HepG2 (cell line): ENCODE measurements around the gene PRKCB. TPM values are rescaled to one million over a fixed set of nuclear protein-coding genes. Genes with fewer than 3 reads are reported as not detected.

Source experiments
- ATAC-seq: fragments of 200-7000 bp; cut with Tn5 transposase; 3 replicates; pipeline ENCODE4 v1.9.1; 2020; ENCODE audit warnings: mild to moderate bottlenecking, moderate library complexity
- BruUV-seq: library from RNA; stranded (reverse); fragments of 400-500 nt; replicated peaks from 2 replicates; lab custom pipeline; 2021; lab: Mats Ljungman, UMichigan
- CTCF ChIA-PET: fragments of 300-600 bp; formaldehyde crosslinking; extraction: SDS; loops from one replicate; lab custom pipeline; 2021; ENCODE audit warnings: low total read pairs, inconsistent platforms, low intra/inter-chr PET ratio; lab: Yijun Ruan, JAX
- POLR2A ChIA-PET: fragments of 350-600 bp; sonication (Branson Sonifier 250); formaldehyde crosslinking; loops from one replicate; lab custom pipeline; 2020; ENCODE audit warnings: antibody characterized with exemption, inconsistent platforms; lab: Yijun Ruan, JAX
- DNase-seq: peaks from one replicate; pipeline ENCODE4 v3.0.0-alpha.2; 2015; ENCODE audit warnings: low spot score
- FAIRE-seq: peaks from 3 replicates; lab custom pipeline; 2011; peaks lifted over from hg19 to GRCh38; lab: Jason Lieb, UNC
- H2AFZ ChIP-seq: one replicate; pipeline ENCODE4 v1.6.1; 2011; ENCODE audit warnings: low read length, inconsistent platforms
- H3K27ac ChIP-seq: fragments of 300-600 bp; 3 replicates; pipeline ENCODE4 v1.8.0; 2011; ENCODE audit warnings: mixed run types, mild to moderate bottlenecking, mixed read lengths, low read length, inconsistent platforms; ENCODE audit not compliant: insufficient read depth; ENCODE audit errors: extremely low read length
- H3K27me3 ChIP-seq, 2 experiments: fragments of 200-600 bp in 1 of 2; 2 replicates in 1 of 2; 3 replicates in 1 of 2; pipeline versions ENCODE4 v1.6.0 to v1.8.0; 2011; ENCODE audit warnings: low read length in 2 of 2, mild to moderate bottlenecking in 2 of 2, moderate library complexity in 2 of 2, inconsistent platforms in 1 of 2; ENCODE audit not compliant: insufficient read depth in 2 of 2, control insufficient read depth in 1 of 2
- H3K36me3 ChIP-seq, 2 experiments: fragments of 200-600 bp in 1 of 2; replicated peaks in 1 of 2; 2 replicates in 1 of 2; 3 replicates in 1 of 2; pipeline versions ENCODE4 v1.5.1 to v1.8.0; 2011; ENCODE audit warnings: low read length in 2 of 2, inconsistent platforms in 1 of 2; ENCODE audit not compliant: insufficient read depth in 2 of 2, control insufficient read depth in 1 of 2
- H3K4me1 ChIP-seq: 2 replicates; pipeline ENCODE4 v1.5.1; 2012; ENCODE audit warnings: low read length, inconsistent platforms; ENCODE audit not compliant: insufficient read depth
- H3K4me2 ChIP-seq: 2 replicates; pipeline ENCODE4 v1.6.0; 2011; ENCODE audit warnings: low read depth, low read length, inconsistent platforms
- H3K4me3 ChIP-seq, 3 experiments: fragments of 200-600 bp in 1 of 3; sonication (generic), shearing (Covaris generic) in 1 of 3; replicated peaks in 1 of 3; 2 replicates each; pipeline ENCODE4 v1.5.1; 2011 to 2016; ENCODE audit warnings: low read length in 3 of 3, inconsistent platforms in 2 of 3, low read depth in 2 of 3, mild to moderate bottlenecking in 2 of 3, control low read depth in 1 of 3, mixed read lengths in 1 of 3; ENCODE audit not compliant: insufficient read depth in 1 of 3
- H3K79me2 ChIP-seq: one replicate; pipeline ENCODE4 v1.6.1; 2011; ENCODE audit warnings: low read length, inconsistent platforms; ENCODE audit not compliant: insufficient read depth
- H3K9ac ChIP-seq: 2 replicates; pipeline ENCODE4 v1.6.0; 2011; ENCODE audit warnings: mild to moderate bottlenecking, low read depth, low read length, inconsistent platforms; ENCODE audit not compliant: insufficient read depth
- H3K9me3 ChIP-seq: 2 replicates; pipeline ENCODE4 v1.5.1; 2012; ENCODE audit warnings: mild to moderate bottlenecking, low read length
- H4K20me1 ChIP-seq: 2 replicates; pipeline ENCODE4 v1.6.0; 2011; ENCODE audit warnings: inconsistent platforms, mild to moderate bottlenecking, low read length, moderate library complexity; ENCODE audit not compliant: insufficient read depth
- ARHGAP35 ChIP-seq: sonication (generic); formaldehyde crosslinking; IDR thresholded peaks from 2 replicates; pipeline ENCODE4 v1.9.0; 2022; ENCODE audit warnings: mild to moderate bottlenecking, inconsistent platforms, moderate library complexity, missing genetic modification reagents, borderline replicate concordance
- CEBPB ChIP-seq: IDR thresholded peaks from 2 replicates; pipeline ENCODE4 v1.6.1; 2011; ENCODE audit warnings: low read depth, low read length, improper control_type of control experiment, borderline replicate concordance
- GABPB1 ChIP-seq: IDR thresholded peaks from 2 replicates; pipeline ENCODE4 v1.6.1; 2016; ENCODE audit warnings: mild to moderate bottlenecking, missing genetic modification reagents, moderate library complexity, missing compliant biosample characterization
- HNF4A ChIP-seq: sonication (generic); formaldehyde crosslinking; IDR thresholded peaks from 2 replicates; pipeline ENCODE4 v1.4.0; 2020; ENCODE audit warnings: missing genetic modification reagents
- ZNF607 ChIP-seq: sonication (generic); formaldehyde crosslinking; IDR thresholded peaks from 2 replicates; pipeline ENCODE4 v1.5.1; 2020; ENCODE audit warnings: missing genetic modification reagents, mild to moderate bottlenecking, borderline replicate concordance
- ZSCAN9 ChIP-seq: IDR thresholded peaks from 2 replicates; pipeline ENCODE4 v1.6.1; 2016; ENCODE audit warnings: borderline replicate concordance
- WGBS: methylation state at CpG from one replicate; pipeline ENCODE4 v1.1.6; 2017; ENCODE audit warnings: low lambda C conversion rate; 5-methylcytosine and 5-hydroxymethylcytosine counted together
- in situ Hi-C: cut with HindIII; loops from 2 replicates; pipeline ENCODE4 v1.10.0; 2017; ENCODE audit warnings: low pct_unique_long_range_greater_than_20kb; ENCODE audit not compliant: extremely low pct_ligation_motif_present
- intact Hi-C: fragments of 100-400 bp; cut with micrococcal nuclease; formaldehyde crosslinking; loops from one replicate; pipeline ENCODE4 v1.10.0; 2022; ENCODE audit not compliant: unreplicated experiment
- polyA plus RNA-seq, 8 experiments: library from polyadenylated mRNA; depleted of rRNA in 3 of 8; stranded (reverse) in 7 of 8; unstranded in 1 of 8; fragments of >200 nt; fragmentation: Illumina TruSeq in 4 of 8; extraction: Trizol in 4 of 8; gene quantifications; 2 replicates each; pipeline versions ENCODE4 v1.2.1 to v1.2.3, GENCODE V29; 2011 to 2016; ENCODE audit warnings: low read depth in 4 of 8, missing spikeins in 1 of 8, mixed read lengths in 1 of 8; ENCODE audit not compliant: insufficient read depth in 1 of 8
- total RNA-seq, 5 experiments: library from RNA; depleted of rRNA; stranded (reverse); fragments of >200 nt; fragmentation: Illumina TruSeq; extraction: Trizol; gene quantifications; 2 replicates each; pipeline ENCODE4 v1.2.3, GENCODE V29; 2016; ENCODE audit warnings: low read depth in 1 of 5

The PRKCB gene
- total and polyA plus RNA-seq, 2 of the 13 experiments (the other 11 are each of a cell fraction or from before 2014, with no cell fraction given) = 0.01 TPM; not detected in 1

GRCh38 chr16:23998771-23999170, 163.0 kb downstream of the PRKCB start:
- no peak overlapping the region for H3K27ac ChIP-seq
- H4K20me1 ChIP-seq = no peaks in the 10 kb centered on the region
- no peaks in the 10 kb centered on the region for H3K4me1 ChIP-seq
- FAIRE-seq = no peak
- intact Hi-C loops = no loop called here
- H3K27me3 ChIP-seq = peaks cover 2 to 4% of the 10 kb centered on the region in 2 experiments; a peak in 1 of 5 replicates
- H3K79me2 ChIP-seq = no peaks in the 10 kb centered on the region
- POLR2A ChIA-PET = interaction anchor here (0.6 kb wide), 1 partner anchor 15 kb away, joined by 3 read pairs; no protein-coding TSS in a partner anchor
- DNase-seq = no peak
- no peak overlapping the region for H2AFZ ChIP-seq
- TF ChIP-seq CEBPB = no peak
- H3K9ac ChIP-seq = no peak overlapping the region
- CTCF ChIA-PET = no interaction called here
- in situ Hi-C loops = no loop called here
- H3K4me2 ChIP-seq = no peak overlapping the region
- H3K9me3 ChIP-seq = no peaks in the 10 kb centered on the region
- no peak for ATAC-seq
- H3K36me3 ChIP-seq = no peaks in the 10 kb centered on the region
- H3K4me3 ChIP-seq = no peak overlapping the region
- BruUV-seq = no TSS peak

- Histone ChIP-seq H3K27ac (no peak overlapping the region), H2AFZ (no peak overlapping the region), H3K27me3 (peaks cover 2 to 4% of the 10 kb centered on the region in 2 experiments; a peak in 1 of 5 replicates), H3K79me2 (no peaks in the 10 kb centered on the region), H3K4me2 (no peak overlapping the region), H3K9ac (no peak overlapping the region), H3K9me3 (no peaks in the 10 kb centered on the region), H3K36me3 (no peaks in the 10 kb centered on the region), H3K4me3 (no peak overlapping the region), H3K4me1 (no peaks in the 10 kb centered on the region), H4K20me1 (no peaks in the 10 kb centered on the region)
- ChIA-PET CTCF (no interaction called here), POLR2A (no interaction called here)
- 0% methylated on average over 4 of the region's 4 CpGs for WGBS
- in situ Hi-C loops (no loop called here), intact Hi-C loops (no loop called here)
- no TSS peak for BruUV-seq
- DNase-seq = no peak
- no peak for ATAC-seq
- no peak for TF ChIP-seq HNF4A
- no peak for TF ChIP-seq ZSCAN9 (CRISPR knock-in tag)
- no peak for TF ChIP-seq ARHGAP35 (CRISPR knock-in tag)
- TF ChIP-seq GABPB1 = no peak
- no peak for TF ChIP-seq ZNF607 (CRISPR knock-in tag)
- no peak for FAIRE-seq
Observed at GRCh38 chr16:23999663-24000062, 163.9 kb downstream of the PRKCB start.
